Neural cell (in vitro differentiated cells): Measurements from ENCODE around the gene ZSCAN5A. TPM values are rescaled to one million over a fixed set of nuclear protein-coding genes. Genes with fewer than 3 reads are reported as not detected.

Experiments
- H2AFZ ChIP-seq: fragments of 200-600, 300-800 bp; sonication (generic), shearing (Covaris generic); 2 replicates; pipeline ENCODE4 v1.6.0; 2014; ENCODE audit warnings: low read depth, mild to moderate bottlenecking, antibody characterized with exemption, low read length, moderate library complexity
- H3F3A ChIP-seq: fragments of 200-600 bp; shearing (Covaris generic); 2 replicates; pipeline ENCODE4 v1.6.1; 2016; ENCODE audit warnings: mild to moderate bottlenecking, moderate library complexity, mixed read lengths, antibody characterized with exemption, low read length; ENCODE audit not compliant: insufficient read depth, poor library complexity, severe bottlenecking
- H3K27ac ChIP-seq: fragments of 200-600, 300-800 bp; sonication (generic), shearing (Covaris generic); 2 replicates; pipeline ENCODE4 v1.5.1; 2014; ENCODE audit warnings: mild to moderate bottlenecking, low read length, moderate library complexity
- H3K27me3 ChIP-seq: fragments of 300-800, 200-600 bp; sonication (generic), shearing (Covaris generic); 2 replicates; pipeline ENCODE4 v1.6.0; 2014; ENCODE audit warnings: mild to moderate bottlenecking, low read depth, low read length, moderate library complexity; ENCODE audit not compliant: insufficient read depth
- H3K36me3 ChIP-seq: fragments of 300-800, 200-600 bp; sonication (generic), shearing (Covaris generic); 2 replicates; pipeline ENCODE4 v1.5.1; 2014; ENCODE audit warnings: mild to moderate bottlenecking, antibody characterized with exemption, low read length, moderate library complexity; ENCODE audit not compliant: insufficient read depth
- H3K4me2 ChIP-seq: fragments of 300-800, 200-600 bp; sonication (generic), shearing (Covaris generic); 2 replicates; pipeline ENCODE4 v1.6.0; 2014; ENCODE audit warnings: mild to moderate bottlenecking, low read length
- H3K4me3 ChIP-seq: fragments of 300-800, 200-600 bp; sonication (generic), shearing (Covaris generic); 2 replicates; pipeline ENCODE4 v1.5.1; 2014; ENCODE audit warnings: mild to moderate bottlenecking, low read length, moderate library complexity
- H3K79me2 ChIP-seq: fragments of 200-600 bp; shearing (Covaris generic); replicated peaks from 2 replicates; pipeline ENCODE4 v1.6.0; 2014; ENCODE audit warnings: mild to moderate bottlenecking, low read length, moderate library complexity; ENCODE audit not compliant: insufficient read depth
- H3K9ac ChIP-seq: fragments of 300-800, 200-600 bp; sonication (generic), shearing (Covaris generic); 2 replicates; pipeline ENCODE4 v1.6.1; 2016; ENCODE audit warnings: mild to moderate bottlenecking, low read length, mixed read lengths
- H3K9me2 ChIP-seq: fragments of 200-600 bp; shearing (Covaris generic); 2 replicates; pipeline ENCODE4 v1.6.1; 2016; ENCODE audit warnings: mild to moderate bottlenecking, low read length, mixed read lengths; ENCODE audit not compliant: insufficient read depth
- H3K9me3 ChIP-seq: fragments of 200-600, 300-800 bp; sonication (generic), shearing (Covaris generic); 2 replicates; pipeline ENCODE4 v1.6.1; 2016; ENCODE audit warnings: mild to moderate bottlenecking, mixed run types, low read length, moderate library complexity, mixed read lengths
- H4K20me1 ChIP-seq: fragments of 200-600 bp; shearing (Covaris generic); 2 replicates; pipeline ENCODE4 v1.6.1; 2016; ENCODE audit warnings: mild to moderate bottlenecking, mixed run types; ENCODE audit not compliant: insufficient read depth
- EP300 ChIP-seq: fragments of 450-650 bp; conservative IDR thresholded peaks from 2 replicates; pipeline ENCODE4 v1.6.1; 2014; ENCODE audit warnings: antibody characterized with exemption, mild to moderate bottlenecking, moderate library complexity; ENCODE audit not compliant: poor library complexity, severe bottlenecking
- EZH2 ChIP-seq: fragments of 200-600, 300-800 bp; shearing (Covaris generic), sonication (generic); IDR thresholded peaks from 2 replicates; pipeline ENCODE4 v1.6.1; 2014; ENCODE audit warnings: antibody characterized with exemption, low read length, borderline replicate concordance, mild to moderate bottlenecking; ENCODE audit not compliant: insufficient read depth, poor library complexity, severe bottlenecking
- MXI1 ChIP-seq: fragments of 450-650 bp; conservative IDR thresholded peaks from 2 replicates; pipeline ENCODE4 v1.6.1; 2014; ENCODE audit warnings: antibody characterized with exemption, mild to moderate bottlenecking; ENCODE audit not compliant: poor library complexity, severe bottlenecking
- POLR2AphosphoS5 ChIP-seq: IDR thresholded peaks from 2 replicates; pipeline ENCODE4 v1.6.1; 2012
- RAD21 ChIP-seq: fragments of 450-650 bp; conservative IDR thresholded peaks from 2 replicates; pipeline ENCODE4 v1.6.1; 2014; ENCODE audit warnings: antibody characterized with exemption, mild to moderate bottlenecking, moderate library complexity
- SMC3 ChIP-seq: fragments of 450-650 bp; conservative IDR thresholded peaks from 2 replicates; pipeline ENCODE4 v1.6.1; 2014; ENCODE audit warnings: antibody characterized with exemption, mild to moderate bottlenecking, moderate library complexity; ENCODE audit not compliant: poor library complexity
- TAF1 ChIP-seq: IDR thresholded peaks from 2 replicates; pipeline ENCODE4 v1.6.1; 2012; ENCODE audit warnings: low read depth
- polyA plus RNA-seq: library from polyadenylated mRNA; depleted of rRNA; stranded (reverse); fragments of >200 nt; gene quantifications from 2 replicates; pipeline ENCODE4 v1.2.3, GENCODE V29; 2014
- TF ChIP-seq, protein P1 (sequence below): fragments of 450-650 bp; IDR thresholded peaks from 2 replicates; pipeline ENCODE4 v1.5.1; 2014; ENCODE audit warnings: antibody characterized with exemption, mild to moderate bottlenecking, moderate library complexity; ENCODE audit not compliant: poor library complexity, severe bottlenecking
- TF ChIP-seq, protein P2 (sequence below): IDR thresholded peaks from 2 replicates; pipeline ENCODE4 v1.6.1; 2012; ENCODE audit warnings: borderline replicate concordance

ZSCAN5A gene
- polyA plus RNA-seq, 1 donor from 2014 or later = 9.2 TPM

DNA sequence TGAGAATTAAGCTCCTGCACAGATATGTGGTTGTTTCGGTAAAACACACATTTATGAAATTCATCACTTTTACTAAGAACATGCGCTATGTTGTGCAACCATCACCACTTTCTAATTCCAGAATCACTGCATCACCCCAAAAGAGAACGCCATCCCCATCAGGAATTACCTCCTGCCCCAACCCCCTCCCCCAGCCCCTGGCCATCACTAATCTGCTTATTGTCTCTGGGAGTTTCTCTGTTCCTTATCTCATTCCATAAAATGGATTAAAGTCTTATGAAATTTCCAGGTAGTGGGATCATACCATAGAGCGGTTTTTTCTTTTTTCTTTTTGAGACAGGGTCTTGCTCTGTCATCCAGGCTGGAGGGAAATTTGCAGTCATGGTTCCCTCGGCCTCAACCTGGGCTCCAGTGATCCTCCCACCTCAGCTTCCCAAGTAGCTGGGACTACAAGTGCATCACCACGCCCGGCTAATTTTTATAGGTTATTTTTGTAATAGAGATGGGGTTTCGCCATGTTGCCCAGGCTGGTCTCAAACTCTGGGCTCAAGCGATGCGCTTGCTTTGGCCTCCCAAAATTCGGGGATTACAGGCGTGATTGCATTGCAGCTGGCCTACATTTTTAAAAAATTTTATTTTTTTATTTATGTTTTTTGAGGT, 120.5 kb downstream of the ZSCAN5A start:
- Histone ChIP-seq H2AFZ (no peak overlapping the region), H3K79me2 (no peaks in the 10 kb centered on the region), H3K27me3 (no peaks in the 10 kb centered on the region), H3K9ac (no peak overlapping the region), H3K4me3 (no peak overlapping the region), H3K36me3 (no peaks in the 10 kb centered on the region), H3K4me2 (no peak overlapping the region), H3K9me2 (no peaks in the 10 kb centered on the region), H3F3A (no peaks in the 10 kb centered on the region), H3K9me3 (no peaks in the 10 kb centered on the region), H3K27ac (no peak overlapping the region), H4K20me1 (no peaks in the 10 kb centered on the region)
- TF ChIP-seq EZH2 (no peak), MXI1 (no peak), SMC3 (no peak)
- TF ChIP-seq, protein P1, sequence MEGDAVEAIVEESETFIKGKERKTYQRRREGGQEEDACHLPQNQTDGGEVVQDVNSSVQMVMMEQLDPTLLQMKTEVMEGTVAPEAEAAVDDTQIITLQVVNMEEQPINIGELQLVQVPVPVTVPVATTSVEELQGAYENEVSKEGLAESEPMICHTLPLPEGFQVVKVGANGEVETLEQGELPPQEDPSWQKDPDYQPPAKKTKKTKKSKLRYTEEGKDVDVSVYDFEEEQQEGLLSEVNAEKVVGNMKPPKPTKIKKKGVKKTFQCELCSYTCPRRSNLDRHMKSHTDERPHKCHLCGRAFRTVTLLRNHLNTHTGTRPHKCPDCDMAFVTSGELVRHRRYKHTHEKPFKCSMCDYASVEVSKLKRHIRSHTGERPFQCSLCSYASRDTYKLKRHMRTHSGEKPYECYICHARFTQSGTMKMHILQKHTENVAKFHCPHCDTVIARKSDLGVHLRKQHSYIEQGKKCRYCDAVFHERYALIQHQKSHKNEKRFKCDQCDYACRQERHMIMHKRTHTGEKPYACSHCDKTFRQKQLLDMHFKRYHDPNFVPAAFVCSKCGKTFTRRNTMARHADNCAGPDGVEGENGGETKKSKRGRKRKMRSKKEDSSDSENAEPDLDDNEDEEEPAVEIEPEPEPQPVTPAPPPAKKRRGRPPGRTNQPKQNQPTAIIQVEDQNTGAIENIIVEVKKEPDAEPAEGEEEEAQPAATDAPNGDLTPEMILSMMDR = no peak

DNA sequence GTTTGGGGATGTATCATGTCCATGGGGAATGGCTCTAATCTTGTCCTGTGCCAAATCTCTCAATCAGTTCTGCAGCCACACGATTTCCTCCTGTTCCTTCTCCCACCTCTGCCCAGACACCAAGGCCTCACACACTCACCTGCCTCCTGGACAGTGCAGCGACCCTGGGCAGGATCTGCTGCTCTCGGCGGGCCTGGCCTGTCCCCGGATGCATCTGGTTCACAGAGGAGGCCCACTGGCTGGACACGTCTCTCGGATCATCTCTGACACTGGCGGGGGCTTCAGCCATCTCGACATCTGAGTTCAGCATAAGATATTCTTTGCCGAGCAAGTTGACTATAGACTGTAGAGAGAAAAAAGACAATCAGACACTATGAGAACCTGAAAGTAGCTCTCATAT, 122.9 kb downstream of the ZSCAN5A start:
- H3K27ac ChIP-seq = no peak overlapping the region
- no peaks in the 10 kb centered on the region for H3K36me3 ChIP-seq
- no peaks in the 10 kb centered on the region for H4K20me1 ChIP-seq
- TF ChIP-seq RAD21 (no peak), EP300 (no peak), POLR2AphosphoS5 (no peak), MXI1 (no peak), SMC3 (no peak), EZH2 (no peak), TAF1 (no peak)
- TF ChIP-seq, protein P2, sequence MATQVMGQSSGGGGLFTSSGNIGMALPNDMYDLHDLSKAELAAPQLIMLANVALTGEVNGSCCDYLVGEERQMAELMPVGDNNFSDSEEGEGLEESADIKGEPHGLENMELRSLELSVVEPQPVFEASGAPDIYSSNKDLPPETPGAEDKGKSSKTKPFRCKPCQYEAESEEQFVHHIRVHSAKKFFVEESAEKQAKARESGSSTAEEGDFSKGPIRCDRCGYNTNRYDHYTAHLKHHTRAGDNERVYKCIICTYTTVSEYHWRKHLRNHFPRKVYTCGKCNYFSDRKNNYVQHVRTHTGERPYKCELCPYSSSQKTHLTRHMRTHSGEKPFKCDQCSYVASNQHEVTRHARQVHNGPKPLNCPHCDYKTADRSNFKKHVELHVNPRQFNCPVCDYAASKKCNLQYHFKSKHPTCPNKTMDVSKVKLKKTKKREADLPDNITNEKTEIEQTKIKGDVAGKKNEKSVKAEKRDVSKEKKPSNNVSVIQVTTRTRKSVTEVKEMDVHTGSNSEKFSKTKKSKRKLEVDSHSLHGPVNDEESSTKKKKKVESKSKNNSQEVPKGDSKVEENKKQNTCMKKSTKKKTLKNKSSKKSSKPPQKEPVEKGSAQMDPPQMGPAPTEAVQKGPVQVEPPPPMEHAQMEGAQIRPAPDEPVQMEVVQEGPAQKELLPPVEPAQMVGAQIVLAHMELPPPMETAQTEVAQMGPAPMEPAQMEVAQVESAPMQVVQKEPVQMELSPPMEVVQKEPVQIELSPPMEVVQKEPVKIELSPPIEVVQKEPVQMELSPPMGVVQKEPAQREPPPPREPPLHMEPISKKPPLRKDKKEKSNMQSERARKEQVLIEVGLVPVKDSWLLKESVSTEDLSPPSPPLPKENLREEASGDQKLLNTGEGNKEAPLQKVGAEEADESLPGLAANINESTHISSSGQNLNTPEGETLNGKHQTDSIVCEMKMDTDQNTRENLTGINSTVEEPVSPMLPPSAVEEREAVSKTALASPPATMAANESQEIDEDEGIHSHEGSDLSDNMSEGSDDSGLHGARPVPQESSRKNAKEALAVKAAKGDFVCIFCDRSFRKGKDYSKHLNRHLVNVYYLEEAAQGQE = no peak
- TF ChIP-seq, protein P1 = no peak
- no peaks in the 10 kb centered on the region for H3F3A ChIP-seq
- H3K79me2 ChIP-seq = no peaks in the 10 kb centered on the region
- H3K4me3 ChIP-seq = no peak overlapping the region
- no peaks in the 10 kb centered on the region for H3K27me3 ChIP-seq
- no peak overlapping the region for H3K9ac ChIP-seq
- H3K4me2 ChIP-seq = no peak overlapping the region
- H3K9me2 ChIP-seq = no peaks in the 10 kb centered on the region
- H3K9me3 ChIP-seq = no peaks in the 10 kb centered on the region
- no peak overlapping the region for H2AFZ ChIP-seq
